GM18861 (cell line): Measurements from ENCODE around the gene AP1AR.
"Not testable (repeated sequence)": the region's sequence is repeated elsewhere in the genome, so short reads cannot be mapped to it uniquely, and the experiment has no call there.

ENCODE experiments used
- ATAC-seq: cut with Tn5 transposase; IDR thresholded peaks from one replicate; pipeline ENCODE4 v1.9.1; 2021; ENCODE audit not compliant: unreplicated experiment

The AP1AR gene

DNA sequence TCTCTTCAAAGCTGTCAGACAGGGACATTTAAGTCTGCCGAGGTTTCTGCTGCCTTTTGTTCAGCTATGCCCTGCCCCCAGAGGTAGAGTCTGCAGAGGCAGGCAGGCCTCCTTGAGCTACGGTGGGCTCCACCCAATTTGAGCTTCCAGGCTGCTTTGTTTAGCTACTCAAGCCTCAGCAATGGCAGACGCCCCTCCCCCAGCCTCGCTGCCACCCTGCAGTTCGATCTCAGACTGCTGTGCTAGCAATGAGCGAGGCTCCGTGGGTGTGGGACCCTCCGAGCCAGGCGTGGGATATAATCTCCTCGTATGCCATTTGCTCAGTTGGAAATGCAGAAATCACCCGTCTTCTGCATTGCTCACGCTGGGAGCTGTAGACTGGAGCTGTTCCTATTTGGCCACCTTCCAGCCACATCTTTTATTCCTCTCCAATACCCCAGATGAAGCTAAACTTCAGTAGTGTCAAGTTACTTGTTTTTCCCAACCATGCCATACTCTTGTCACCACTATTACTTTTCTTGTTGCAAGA is 77.7 kb downstream of the AP1AR start:
- ATAC-seq = not testable (repeated sequence)

DNA sequence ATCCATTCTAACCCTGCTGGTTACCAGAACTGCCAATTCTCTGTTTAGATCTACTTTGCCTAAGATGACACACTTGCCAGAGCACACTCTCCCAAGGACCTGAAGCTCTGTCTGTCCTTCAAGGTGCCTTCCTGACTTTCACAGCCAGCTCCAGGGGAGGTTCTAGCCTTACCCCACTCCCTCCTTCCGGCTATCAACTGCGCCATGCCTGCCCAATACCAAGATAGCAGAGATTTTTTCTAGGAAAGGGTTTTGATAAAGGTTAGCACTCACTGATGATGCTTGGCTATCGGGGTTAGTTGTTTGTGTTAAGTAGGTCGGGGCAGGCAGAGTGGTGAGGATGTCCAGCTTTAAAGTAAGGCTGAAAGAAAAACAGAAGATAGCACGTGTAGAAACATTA is 79.9 kb downstream of the AP1AR start:
- no peak for ATAC-seq

DNA sequence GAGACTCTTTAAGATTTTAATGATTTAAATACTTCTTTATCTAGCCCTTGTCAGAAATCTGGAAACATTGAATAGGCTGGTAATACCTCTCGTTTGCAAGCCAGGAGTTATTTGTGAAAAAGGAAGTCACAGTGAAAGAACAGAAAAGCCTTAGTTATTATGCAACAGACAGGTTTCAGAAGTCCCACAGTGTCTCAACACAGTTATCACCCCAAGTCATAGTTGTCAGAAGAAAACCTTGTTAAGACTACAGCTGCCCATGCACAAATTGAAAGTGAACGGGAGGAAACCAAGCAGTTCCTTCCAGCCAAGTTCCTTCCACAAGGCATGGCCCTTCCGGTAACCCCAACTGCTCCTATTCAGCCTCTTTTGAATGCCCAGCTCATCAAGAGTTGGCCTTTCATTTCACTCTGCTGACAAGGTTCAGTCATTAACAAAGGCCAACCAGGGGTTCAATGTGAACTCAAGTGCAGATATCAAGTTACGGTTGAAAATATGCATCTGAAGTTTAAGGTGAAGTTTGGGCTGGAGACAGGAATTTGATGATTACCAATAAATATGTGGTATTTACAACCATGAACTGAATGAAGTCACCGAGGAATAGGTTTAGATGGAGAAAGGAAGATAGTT is 81.1 kb downstream of the AP1AR start:
- ATAC-seq = peak; percentile 95

DNA sequence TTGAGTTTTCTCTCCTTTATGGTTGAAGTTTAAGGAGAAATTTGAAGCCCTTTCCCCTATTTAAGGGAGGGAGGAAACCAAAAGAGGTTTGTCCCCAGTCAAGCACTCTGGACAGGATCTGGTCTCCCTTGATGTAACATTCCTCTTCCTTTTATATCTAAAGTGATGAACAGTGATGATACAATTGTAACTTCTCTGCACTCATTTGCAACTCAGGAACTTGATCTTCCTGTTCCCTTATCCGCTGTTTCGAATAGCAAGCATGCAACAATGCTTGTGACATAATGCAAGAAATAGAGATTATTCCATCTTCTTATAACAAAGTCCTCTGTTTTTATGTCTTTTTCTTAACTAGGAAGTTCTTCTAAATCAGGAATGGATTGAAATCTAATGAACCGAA is 83.9 kb downstream of the AP1AR start:
- no peak for ATAC-seq

DNA sequence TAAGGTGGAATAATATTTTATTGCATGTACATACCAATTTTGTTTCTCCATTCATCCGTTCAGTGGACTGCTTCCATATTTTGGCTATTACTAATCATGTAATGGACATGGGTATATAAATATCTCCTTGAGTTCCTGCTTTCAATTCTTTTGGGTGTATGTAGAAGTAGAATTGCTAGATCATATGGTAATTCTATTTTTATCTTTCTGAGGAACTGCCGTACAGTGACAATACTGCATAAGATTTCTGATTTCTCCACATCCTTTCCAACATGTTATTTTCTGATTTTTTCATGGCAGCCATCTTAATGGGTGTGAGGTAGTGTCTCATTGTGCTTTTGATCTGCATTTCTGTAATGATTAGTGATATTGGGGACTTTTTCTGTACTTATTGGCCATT is 84.8 kb downstream of the AP1AR start:
- no peak for ATAC-seq

DNA sequence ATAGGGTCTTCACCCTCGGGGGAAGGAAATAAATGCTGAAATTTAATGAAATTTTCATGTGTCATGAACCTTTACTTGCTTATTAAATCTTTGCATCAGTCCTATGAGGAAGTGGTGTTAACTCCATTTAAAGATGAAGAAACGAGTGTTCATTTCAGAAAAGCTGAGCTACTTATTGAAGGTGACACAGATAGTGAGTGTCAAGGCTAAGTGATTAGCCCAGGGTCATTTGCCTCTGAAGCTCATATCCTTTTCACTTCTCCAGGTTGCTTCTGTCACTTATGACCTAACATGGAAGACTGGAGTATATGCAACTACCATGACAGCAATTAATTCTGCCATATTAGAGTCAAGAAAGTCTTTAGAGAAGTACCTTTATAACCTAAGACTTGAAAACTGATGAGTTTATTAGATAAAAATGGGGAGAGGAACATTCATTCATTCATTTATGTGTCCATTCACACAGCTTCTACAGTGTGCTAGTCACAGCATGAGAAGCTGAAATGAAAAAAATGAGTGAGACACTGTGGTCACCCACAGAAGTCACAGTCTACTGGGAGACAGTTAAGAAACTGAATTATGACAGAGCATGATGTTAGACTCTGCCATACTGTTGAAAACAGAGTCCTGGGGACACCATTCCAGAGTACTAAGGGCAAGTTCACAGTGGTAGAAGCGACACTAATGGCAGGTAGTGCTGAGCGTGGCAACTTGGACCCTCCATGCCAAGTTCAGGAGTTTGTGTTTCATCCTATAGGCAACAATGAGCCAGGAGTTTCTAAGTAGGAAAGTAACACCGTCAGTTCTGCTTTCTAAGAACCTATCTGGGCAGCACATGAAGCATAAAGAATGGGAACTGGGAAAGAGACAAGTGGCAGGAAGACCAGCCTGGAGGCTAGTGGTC is 86.9 kb downstream of the AP1AR start:
- peak; percentile 95 for ATAC-seq
